ENCODE data around the gene CIAPIN1. TPM values are rescaled to one million over a fixed set of nuclear protein-coding genes. Genes with fewer than 3 reads are reported as not detected.
A peak's percentile ranks its signal among the peaks of the same experiment; 100 is the strongest.

Gene CIAPIN1
- total RNA-seq, 1 donor from 2014 or later: 52.3 TPM

GRCh38 chr16:57485916-57486857 lies 39.0 kb upstream of the CIAPIN1 start, which contains the start of gene DOK4:
Gene DOK4, minus strand, starts transcription at chr16:57486493. Its CDS starts 6,986 bp downstream, at chr16:57479507.
- H3K4me1 Mint-ChIP-seq: peaks cover 16% of the 10 kb centered on the region
- ATAC-seq (ENCODE audit: low read depth) (peak; percentile 96), DNase-seq (peak; percentile 78)
- H3K27ac Mint-ChIP-seq: no peak within 1 kb of the TSS
- H3K36me3 Mint-ChIP-seq (ENCODE audit: low read depth): no peaks in the 10 kb centered on the region
- POLR2A ChIA-PET: interaction anchor here (1.1 to 2.6 kb wide), 4 partner anchors 23 to 51 kb away, joined by 3 to 10 read pairs (median 4); partner anchors contain the start of genes CCDC102A and POLR2C
- H3K9me3 Mint-ChIP-seq: no peaks in the 10 kb centered on the region
- peaks cover 4% of the 10 kb centered on the region for H3K27me3 Mint-ChIP-seq
- CTCF ChIA-PET: interaction anchor here (1.1 kb wide), 1 partner anchor 34 kb away, joined by 4 read pairs; no protein-coding TSS in a partner anchor
- intact Hi-C loops (cut with micrococcal nuclease): loop anchor here (2.0 kb wide), 1 partner anchor 51 kb away; the partner anchor contains the start of gene CCDC102A
- peak within 1 kb of the TSS; percentile 82 for H3K4me3 Mint-ChIP-seq
- no peak for TF ChIP-seq CTCF (IDR thresholded peaks at IDR 0.05)

- ChIA-PET POLR2A (interaction anchor here (1.1 to 2.6 kb wide), 4 partner anchors 23 to 51 kb away, joined by 3 to 10 read pairs (median 4); partner anchors contain the start of genes CCDC102A and POLR2C), CTCF (interaction anchor here (1.1 kb wide), 1 partner anchor 34 kb away, joined by 4 read pairs; no protein-coding TSS in a partner anchor)
- Mint-ChIP-seq H3K4me1 (peaks cover 16% of the 10 kb centered on the region), H3K4me3 (peak overlapping the region; percentile 82), H3K27me3 (peaks cover 13% of the 10 kb centered on the region), H3K27ac (no peak overlapping the region), H3K9me3 (no peaks in the 10 kb centered on the region), H3K36me3 (ENCODE audit: low read depth) (no peaks in the 10 kb centered on the region)
- intact Hi-C loops (cut with micrococcal nuclease): no loop called here
- ATAC-seq (ENCODE audit: low read depth) (no peak), DNase-seq (no peak)
- no peak for TF ChIP-seq CTCF (IDR thresholded peaks at IDR 0.05)
Observed at GRCh38 chr16:57485091-57485915, 38.1 kb upstream of the CIAPIN1 start.

GRCh38 chr16:57484515-57485005 lies 37.4 kb upstream of the CIAPIN1 start:
- POLR2A ChIA-PET: interaction anchor here (2.6 kb wide), 1 partner anchor 22 kb away, joined by 10 read pairs; the partner anchor contains the start of gene POLR2C
- intact Hi-C loops (cut with micrococcal nuclease): no loop called here

GRCh38 chr16:57483725-57484514 lies 36.7 kb upstream of the CIAPIN1 start:
- DNase-seq: no peak
- H3K4me1 Mint-ChIP-seq: peaks cover 28% of the 10 kb centered on the region

More at GRCh38 chr16:57484515-57485005, 37.4 kb upstream of the CIAPIN1 start:
- peaks cover 14% of the 10 kb centered on the region for H3K27me3 Mint-ChIP-seq
- DNase-seq (no peak), ATAC-seq (ENCODE audit: low read depth) (no peak)
- H3K4me1 Mint-ChIP-seq: peaks cover 22% of the 10 kb centered on the region
- no peak overlapping the region for H3K4me3 Mint-ChIP-seq
- CTCF ChIA-PET: no interaction called here
- no peaks in the 10 kb centered on the region for H3K9me3 Mint-ChIP-seq
- no peak overlapping the region for H3K27ac Mint-ChIP-seq
- no peaks in the 10 kb centered on the region for H3K36me3 Mint-ChIP-seq (ENCODE audit: low read depth)
- TF ChIP-seq CTCF (IDR thresholded peaks at IDR 0.05): no peak

More at GRCh38 chr16:57483725-57484514, 36.7 kb upstream of the CIAPIN1 start:
- ChIA-PET POLR2A (no interaction called here), CTCF (no interaction called here)
- TF ChIP-seq CTCF (IDR thresholded peaks at IDR 0.05): no peak
- intact Hi-C loops (cut with micrococcal nuclease): no loop called here
- ATAC-seq (ENCODE audit: low read depth): no peak
- Mint-ChIP-seq H3K36me3 (ENCODE audit: low read depth) (no peaks in the 10 kb centered on the region), H3K27ac (no peak overlapping the region), H3K4me3 (peak overlapping the region; percentile 19), H3K9me3 (no peaks in the 10 kb centered on the region), H3K27me3 (peaks cover 15% of the 10 kb centered on the region)

All from activated B cell treated with CpG ODN at 0.5 μM for 24 hours (primary cell).